GM12892 (cell line): Measurements from ENCODE around the gene TMBIM4.

Experiments used
- POLR2A ChIP-seq: IDR thresholded peaks from 2 replicates; pipeline ENCODE4 v1.6.1; 2011; ENCODE audit warnings: low read depth, low read length, control low read depth
- TAF1 ChIP-seq: IDR thresholded peaks from 2 replicates; pipeline ENCODE4 v1.6.1; 2011; ENCODE audit warnings: low read depth, mild to moderate bottlenecking, control low read depth, low read length, borderline replicate concordance

DNA sequence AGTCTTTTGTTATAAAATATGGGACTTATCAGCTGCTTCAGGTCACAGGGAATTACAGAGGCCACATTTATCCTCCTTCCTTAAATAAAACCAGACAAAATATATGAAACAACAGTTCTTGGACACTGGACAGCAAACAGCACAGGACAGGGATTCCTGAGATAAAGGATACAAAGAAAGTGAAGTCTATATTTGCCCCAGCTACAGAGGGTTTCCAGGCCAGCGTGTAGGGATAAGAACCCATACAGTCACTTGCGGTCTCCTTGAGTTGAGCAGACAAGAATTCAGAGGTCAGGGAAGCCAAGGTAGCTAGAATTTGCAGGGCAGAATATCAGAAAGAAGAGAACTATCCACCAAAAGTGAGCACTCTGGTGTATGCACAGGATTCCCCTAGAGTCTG is 30.5 kb downstream of the TMBIM4 start:
- no peak for TF ChIP-seq POLR2A
- no peak for TF ChIP-seq TAF1
